ENCODE measurements around the gene SLC38A10.

The SLC38A10 gene

GRCh38 chr17:81298325-81298990 is 3.4 kb upstream of the SLC38A10 start:
- DNase-seq (ENCODE audit: low spot score) = no peak

GRCh38 chr17:81295676-81296381 is 722 bp upstream of the SLC38A10 start:
- DNase-seq (ENCODE audit: low spot score) = peak; percentile 69

- DNase-seq (ENCODE audit: low spot score) = no peak
Observed at GRCh38 chr17:81294512-81295030, 536 bp downstream of the SLC38A10 start.

GRCh38 chr17:81292450-81292849 is 2.7 kb downstream of the SLC38A10 start:
- no peak for DNase-seq (ENCODE audit: low spot score)

- DNase-seq (ENCODE audit: low spot score) = peak; percentile 46
Observed at GRCh38 chr17:81291662-81292061, 3.4 kb downstream of the SLC38A10 start.

GRCh38 chr17:81290230-81290629 is 4.9 kb downstream of the SLC38A10 start:
- DNase-seq (ENCODE audit: low spot score) = no peak

- DNase-seq (ENCODE audit: low spot score) = no peak
Observed at GRCh38 chr17:81289627-81290026, 5.5 kb downstream of the SLC38A10 start.

- DNase-seq (ENCODE audit: low spot score) = no peak
Observed at GRCh38 chr17:81288715-81289114, 6.4 kb downstream of the SLC38A10 start.

- DNase-seq (ENCODE audit: low spot score) = no peak
Observed at GRCh38 chr17:81287741-81288430, 7.2 kb downstream of the SLC38A10 start.

- no peak for DNase-seq (ENCODE audit: low spot score)
Observed at GRCh38 chr17:81287152-81287551, 8.0 kb downstream of the SLC38A10 start.

- no peak for DNase-seq (ENCODE audit: low spot score)
Observed at GRCh38 chr17:81286491-81287145, 8.5 kb downstream of the SLC38A10 start.

GRCh38 chr17:81285894-81286293 is 9.2 kb downstream of the SLC38A10 start:
- no peak for DNase-seq (ENCODE audit: low spot score)

GRCh38 chr17:81285179-81285878 is 9.8 kb downstream of the SLC38A10 start:
- DNase-seq (ENCODE audit: low spot score) = no peak

- DNase-seq (ENCODE audit: low spot score) = no peak
Observed at GRCh38 chr17:81282876-81283275, 12.2 kb downstream of the SLC38A10 start.

- DNase-seq (ENCODE audit: low spot score) = no peak
Observed at GRCh38 chr17:81282141-81282540, 13.0 kb downstream of the SLC38A10 start.

- no peak for DNase-seq (ENCODE audit: low spot score)
Observed at GRCh38 chr17:81280571-81280970, 14.5 kb downstream of the SLC38A10 start.

- DNase-seq (ENCODE audit: low spot score) = no peak
Observed at GRCh38 chr17:81279278-81280275, 15.5 kb downstream of the SLC38A10 start.

- no peak for DNase-seq (ENCODE audit: low spot score)
Observed at GRCh38 chr17:81278831-81279230, 16.3 kb downstream of the SLC38A10 start.

GRCh38 chr17:81277946-81278693 is 17.0 kb downstream of the SLC38A10 start:
- no peak for DNase-seq (ENCODE audit: low spot score)

GRCh38 chr17:81277421-81277820 is 17.7 kb downstream of the SLC38A10 start:
- DNase-seq (ENCODE audit: low spot score) = no peak

Measured in COLO829 (cell line).